Suppressor macrophage treated with lipopolysaccharide for 1 hour (primary cell): ENCODE results near the gene HIF1AN.
A peak's percentile ranks its signal among the peaks of the same experiment; 100 is the strongest.

ENCODE experiments used
- DNase-seq, 3 donors: peaks; one replicate each; pipeline ENCODE4 v3.0.0-alpha.2; 2020 to 2022

The HIF1AN gene

GRCh38 chr10:100535715-100536353, at the start of gene HIF1AN:
HIF1AN (plus strand) TSS chr10:100535943; CDS start chr10:100535959, 16 bp downstream.
- DNase-seq, result peak; percentile 95 to 99 (median 98)

DNA sequence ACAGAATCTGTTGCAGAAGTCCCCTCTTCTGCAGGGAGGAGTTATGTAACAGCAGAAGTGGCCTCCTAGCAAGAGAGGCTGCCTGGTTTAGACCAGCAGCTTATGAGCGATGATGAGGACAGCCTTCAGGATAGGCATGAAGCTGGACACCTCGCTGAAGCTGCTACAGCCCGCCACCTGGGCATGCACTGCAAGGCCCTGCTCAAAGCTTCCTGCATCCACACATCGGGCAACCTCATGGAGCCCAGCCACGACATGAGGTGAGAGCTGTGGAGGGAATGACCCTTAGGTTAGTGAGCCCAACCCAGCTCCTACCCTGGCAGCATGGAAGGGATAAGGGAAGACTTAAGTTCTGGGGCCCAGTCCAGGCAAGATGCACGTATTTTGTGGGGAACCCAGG, 48.2 kb upstream of the HIF1AN start:
- no peak for DNase-seq

DNA sequence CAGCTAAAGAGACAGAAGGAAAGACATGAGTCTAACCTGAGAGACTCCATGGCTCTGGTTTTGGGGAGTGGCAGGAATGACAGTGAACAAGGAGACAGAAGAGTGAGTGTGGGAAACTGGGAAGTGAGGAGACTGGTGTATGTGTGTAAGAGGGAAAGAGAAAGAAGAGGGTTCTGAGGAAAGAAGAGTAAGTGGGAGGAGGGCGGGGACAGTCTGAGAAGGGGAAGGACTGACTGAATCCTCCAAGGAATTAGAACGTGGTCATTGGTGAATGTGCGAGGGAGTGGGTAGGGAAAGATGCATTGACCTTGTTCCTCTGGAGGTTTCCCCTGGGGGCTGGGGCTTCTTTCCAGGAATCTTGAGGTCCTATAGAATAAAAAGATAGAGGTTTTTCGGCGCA, 46.3 kb upstream of the HIF1AN start:
- peak; percentile 41 to 70 (median 58) for DNase-seq

DNA sequence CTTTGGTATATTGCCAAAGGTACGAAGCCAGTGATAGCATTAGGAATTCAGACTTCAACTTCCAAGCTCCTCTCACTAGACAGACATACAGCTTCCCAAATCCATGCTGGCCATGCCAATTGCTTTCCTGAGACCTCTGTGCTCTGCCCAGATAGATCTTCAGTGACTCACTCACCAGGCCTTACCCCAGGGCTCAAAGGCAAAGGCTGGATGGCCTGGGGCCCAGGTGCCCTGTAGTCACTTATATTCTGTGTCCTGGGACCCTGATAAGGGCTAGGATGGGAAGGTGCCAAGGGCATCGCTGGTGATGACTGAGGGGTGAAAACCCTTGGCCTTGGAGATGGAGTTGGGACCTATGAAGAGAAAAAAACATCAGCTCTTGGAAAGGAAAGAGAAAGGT, 45.2 kb upstream of the HIF1AN start:
- no peak for DNase-seq

DNA sequence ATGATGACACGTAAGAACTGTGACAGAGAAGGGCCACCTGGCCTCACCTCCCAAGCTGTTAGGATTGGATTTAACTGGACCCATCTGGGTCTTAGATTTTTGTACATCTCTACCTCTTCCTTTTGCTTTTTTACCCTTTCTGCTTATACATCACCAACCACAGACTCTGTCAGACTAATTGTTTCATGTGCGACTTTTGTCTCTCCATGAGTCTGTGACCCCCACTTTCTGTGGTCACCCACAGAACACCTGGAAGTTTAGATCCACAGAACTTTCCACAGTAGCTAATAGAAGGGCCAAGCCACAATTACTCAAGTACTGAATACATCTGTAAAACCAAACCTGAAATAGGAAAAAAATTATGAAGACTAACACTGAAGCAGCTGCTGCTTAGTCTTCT, 39.2 kb upstream of the HIF1AN start:
- no peak for DNase-seq

GRCh38 chr10:100498059-100498458, 37.7 kb upstream of the HIF1AN start:
- no peak for DNase-seq

- peak in 1 of 3 donors; percentile 13 for DNase-seq
Measured at GRCh38 chr10:100501423-100501822, 34.3 kb upstream of the HIF1AN start.

DNA sequence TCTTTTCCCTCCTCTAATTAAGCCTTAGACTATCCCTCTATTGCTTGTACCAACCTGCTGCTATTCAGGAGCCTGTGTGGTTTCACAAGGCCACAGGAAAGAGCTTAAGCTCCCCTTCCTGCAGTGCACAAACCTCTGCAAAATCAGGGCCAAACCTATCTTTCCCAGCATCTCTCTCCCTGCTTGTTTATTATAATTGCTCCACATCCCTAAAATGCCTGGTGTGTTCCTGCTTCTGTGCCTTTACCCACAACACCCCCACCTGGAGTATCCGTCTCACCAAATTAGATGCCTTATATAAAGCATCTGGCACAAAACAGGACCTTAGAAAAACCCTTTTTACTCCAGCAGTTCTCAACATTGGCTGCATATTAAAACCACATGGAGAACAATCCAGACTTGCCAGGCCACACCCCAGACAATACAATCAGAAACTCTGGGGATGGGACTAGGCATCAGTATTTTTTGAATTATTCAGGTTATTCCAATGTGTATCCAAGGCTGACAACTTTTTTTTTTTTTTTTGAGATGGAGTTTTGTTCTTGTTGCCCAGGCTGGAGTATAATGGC, 32.7 kb upstream of the HIF1AN start:
- DNase-seq, result no peak

- DNase-seq, result no peak
Measured at GRCh38 chr10:100504096-100504495, 31.6 kb upstream of the HIF1AN start.

DNA sequence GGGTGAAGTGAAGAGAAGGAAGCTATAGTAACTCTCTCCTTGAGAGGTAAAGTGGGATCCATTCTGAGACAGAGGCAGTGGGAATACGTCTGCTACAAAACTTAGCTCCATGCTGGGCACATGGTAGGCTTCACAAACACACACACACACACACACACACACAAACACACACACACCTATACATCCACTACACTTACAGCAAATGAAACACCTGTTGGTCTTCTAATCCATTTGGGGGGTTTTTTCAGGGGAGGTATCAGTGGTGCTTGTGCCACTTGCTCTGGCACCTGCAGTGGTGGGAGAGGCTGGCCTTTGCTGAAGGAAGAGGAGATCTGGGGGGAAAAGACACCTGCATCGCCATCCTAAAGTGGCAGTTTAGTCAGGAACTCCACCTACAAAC, 30.6 kb upstream of the HIF1AN start:
- DNase-seq, result no peak

DNA sequence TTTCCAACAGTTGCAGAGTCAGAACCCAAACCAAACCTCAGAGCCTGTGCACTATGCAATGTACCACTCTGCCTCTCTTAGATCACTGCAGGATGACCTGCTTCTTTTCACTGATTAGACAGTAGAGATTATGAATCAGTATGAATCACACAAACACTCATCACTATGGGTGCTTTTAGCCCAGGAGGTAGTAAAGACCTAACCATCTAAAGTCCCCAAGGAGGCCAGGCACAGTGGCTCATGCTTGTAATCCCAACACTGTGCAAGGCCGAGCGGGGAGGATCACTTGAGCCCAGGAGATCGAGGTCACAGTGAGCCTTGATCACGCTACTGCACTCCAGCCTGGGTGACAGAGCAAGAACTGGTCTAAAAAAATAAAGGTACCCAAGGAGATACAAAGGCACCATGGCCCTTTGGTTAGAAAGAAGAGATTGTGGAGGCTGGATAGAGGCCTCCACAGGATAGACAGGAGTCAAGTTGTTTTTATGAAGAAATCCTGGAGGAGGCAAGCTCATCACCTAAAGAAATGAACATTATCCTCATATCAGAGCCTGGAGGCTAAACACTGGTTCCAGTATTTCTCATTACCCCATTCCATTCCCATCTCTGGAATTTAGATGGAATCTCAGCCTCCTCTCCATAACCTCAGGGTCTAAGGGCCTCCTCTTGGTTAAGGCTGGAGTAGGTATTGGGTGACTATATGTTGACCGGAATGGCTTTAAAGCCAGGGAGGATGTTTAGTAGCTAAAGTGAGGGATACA, 29.0 kb upstream of the HIF1AN start:
- DNase-seq, result no peak

DNA sequence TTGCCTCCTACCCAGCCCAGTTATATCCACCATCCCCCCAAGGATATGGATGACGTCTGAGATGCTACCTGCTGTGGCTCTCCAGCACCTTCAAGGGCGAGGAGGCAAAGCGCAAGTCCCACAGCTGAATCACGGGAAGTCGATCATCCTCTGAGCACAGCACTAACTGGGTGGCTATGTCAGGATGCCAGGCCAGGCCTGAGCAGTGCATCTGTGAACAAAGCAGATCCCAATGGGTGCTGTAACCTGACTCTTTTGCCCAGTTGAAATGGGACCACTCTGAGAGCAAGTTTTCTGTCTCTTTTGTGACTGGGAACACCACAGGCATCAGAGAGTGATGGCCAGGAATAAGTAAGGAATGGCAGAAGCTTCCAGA, 28.4 kb upstream of the HIF1AN start:
- DNase-seq, result no peak

DNA sequence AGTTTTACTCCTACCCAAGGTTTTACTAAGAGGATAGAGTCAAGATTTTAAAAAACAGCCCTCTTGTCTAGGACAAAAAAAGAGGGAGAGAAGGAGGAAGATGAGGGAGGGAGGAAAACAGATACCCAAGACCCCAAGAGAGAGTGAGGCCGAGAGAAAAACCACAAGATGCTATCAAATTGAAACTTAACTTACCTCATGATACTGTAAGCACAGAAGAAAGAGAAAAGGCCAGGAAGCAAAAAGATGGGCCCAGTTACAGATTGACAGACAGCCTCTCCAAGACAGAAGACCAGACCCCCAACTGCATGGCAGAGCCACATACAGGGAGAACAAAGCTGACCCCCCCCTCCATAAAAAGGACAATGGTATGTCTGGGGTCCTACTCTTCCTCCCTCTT, 27.5 kb upstream of the HIF1AN start:
- no peak for DNase-seq

DNA sequence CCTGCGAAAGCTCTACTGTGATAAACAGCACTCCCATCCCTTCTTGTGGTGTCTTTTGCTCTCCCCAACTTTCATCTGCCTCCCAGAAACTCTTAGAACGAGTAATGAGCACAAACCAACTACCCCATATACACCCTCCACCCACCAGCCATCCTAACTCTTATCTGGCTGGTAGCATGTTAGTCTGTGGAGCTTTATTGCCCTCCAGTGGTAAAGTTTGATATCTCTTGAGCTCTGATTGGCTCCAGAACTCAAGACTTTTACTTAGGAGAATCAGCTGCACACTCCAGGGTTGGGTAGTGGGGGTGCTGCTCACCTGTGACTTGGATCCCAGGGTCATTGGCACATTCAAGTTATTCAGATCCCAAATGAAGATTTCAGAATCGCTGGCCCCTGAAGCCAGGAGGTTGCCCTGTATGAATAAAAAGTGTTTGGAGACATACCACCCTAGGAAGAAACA, 27.0 kb upstream of the HIF1AN start:
- DNase-seq, result peak; percentile 60 to 65 (median 62)

GRCh38 chr10:100509241-100509840, 26.4 kb upstream of the HIF1AN start:
- no peak for DNase-seq

GRCh38 chr10:100510533-100511308, 25.0 kb upstream of the HIF1AN start:
- DNase-seq, result no peak

- no peak for DNase-seq
Measured at GRCh38 chr10:100515612-100516011, 20.1 kb upstream of the HIF1AN start.

DNA sequence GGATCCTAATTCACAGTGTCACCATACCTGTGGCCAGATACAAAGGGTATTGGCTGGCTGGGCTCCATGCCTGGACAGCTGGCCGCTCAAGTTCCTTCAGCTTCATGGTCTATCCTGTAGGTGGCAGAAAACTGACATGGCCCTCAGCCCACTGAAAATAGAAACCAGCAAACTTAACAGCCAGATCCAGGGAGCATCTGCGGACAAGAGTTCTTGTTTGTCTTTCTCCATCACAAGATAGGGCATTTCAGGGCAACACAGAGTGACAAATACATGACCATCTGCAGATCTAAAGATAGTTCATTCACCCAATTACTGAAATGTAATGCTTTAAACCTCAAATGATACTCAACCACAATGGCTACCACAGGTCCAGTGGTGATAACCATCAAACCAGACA, 18.9 kb upstream of the HIF1AN start:
- DNase-seq, result no peak

GRCh38 chr10:100518761-100519241, 16.9 kb upstream of the HIF1AN start:
- DNase-seq, result peak; percentile 78 to 80 (median 79)

- no peak for DNase-seq
Measured at GRCh38 chr10:100519311-100520051, 16.3 kb upstream of the HIF1AN start, which contains the start of gene SEC31B. SEC31B (minus strand) TSS chr10:100519861; CDS start chr10:100516952, 2,909 bp downstream.

DNA sequence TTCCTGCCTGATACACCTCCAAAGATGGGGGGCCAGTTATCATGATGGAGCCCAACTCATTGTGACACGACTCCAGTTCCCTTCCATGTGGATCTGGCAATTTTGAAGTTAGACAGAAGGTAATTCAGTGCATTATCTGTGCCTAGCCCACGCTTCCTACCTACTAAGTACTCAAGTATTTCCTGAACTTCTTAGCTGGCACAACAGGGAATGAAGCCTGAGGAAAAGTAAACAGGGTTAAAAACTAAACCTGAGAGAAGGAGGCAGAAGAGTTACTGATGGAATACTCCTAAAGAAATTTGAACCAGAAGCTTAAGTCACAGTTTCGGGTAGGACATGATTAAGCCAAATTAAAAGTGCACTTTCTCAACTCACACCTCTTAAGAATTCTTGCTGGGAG, 14.9 kb upstream of the HIF1AN start:
- no peak for DNase-seq
